AG08395 (cell line): ENCODE results near the gene PIWIL4.
"Not testable (repeated sequence)": the region's sequence is repeated elsewhere in the genome, so short reads cannot be mapped to it uniquely, and the experiment has no call there.

Source experiments
- DNase-seq: peaks from one replicate; pipeline ENCODE4 v3.0.0; 2012; ENCODE audit warnings: mixed read lengths, low spot score

The PIWIL4 gene

DNA sequence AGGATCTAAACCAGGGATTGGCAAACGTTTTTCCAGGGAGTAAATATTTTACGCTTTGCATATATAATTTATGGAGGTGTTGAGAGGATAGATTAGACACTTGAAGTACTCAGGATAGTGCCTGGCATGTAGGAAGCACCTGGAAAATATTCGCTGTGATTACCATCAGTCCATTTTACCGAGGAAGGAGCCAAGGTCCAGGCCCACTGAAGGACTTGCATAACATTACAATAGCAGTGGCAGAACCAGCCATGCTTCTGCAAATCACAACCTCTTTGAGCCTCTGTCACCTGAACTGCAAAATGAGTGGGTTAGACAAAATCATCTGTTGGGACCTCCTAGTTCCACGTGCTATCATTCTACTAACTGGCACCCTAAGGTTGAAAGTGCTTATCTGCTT is 18.0 kb upstream of the PIWIL4 start:
- no peak for DNase-seq

- no peak for DNase-seq
These were observed 16.7 kb upstream of the PIWIL4 start for GRCh38 chr11:94550513-94550912.

GRCh38 chr11:94553938-94554337 is 13.2 kb upstream of the PIWIL4 start:
- no peak for DNase-seq

DNA sequence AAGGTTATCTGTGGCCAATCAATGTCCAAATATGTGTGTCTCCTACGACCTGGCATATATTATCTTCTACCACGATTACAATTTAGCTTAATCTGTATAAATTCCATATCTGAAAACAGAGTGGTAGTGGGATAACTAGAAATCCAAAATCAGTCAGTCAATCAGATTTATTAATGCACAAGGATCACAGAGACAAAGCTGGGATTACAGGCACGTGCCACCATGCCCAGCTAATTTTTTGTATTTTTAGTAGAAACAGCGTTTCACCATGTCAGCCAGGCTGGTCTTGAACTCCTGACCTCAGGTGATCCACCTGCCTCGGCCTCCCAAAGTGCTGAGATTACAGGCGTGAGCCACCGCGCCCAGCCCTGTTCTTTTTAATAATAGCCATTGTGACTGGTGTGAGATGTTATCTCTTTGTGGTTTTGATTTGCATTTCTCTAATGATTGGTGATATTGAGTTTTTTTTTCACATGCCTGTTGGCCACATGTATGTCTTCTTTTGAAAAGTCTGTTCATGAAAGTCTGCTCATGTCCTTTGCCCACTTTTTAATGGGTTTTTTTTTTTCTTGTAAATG is 11.3 kb upstream of the PIWIL4 start:
- not testable (repeated sequence) for DNase-seq

DNA sequence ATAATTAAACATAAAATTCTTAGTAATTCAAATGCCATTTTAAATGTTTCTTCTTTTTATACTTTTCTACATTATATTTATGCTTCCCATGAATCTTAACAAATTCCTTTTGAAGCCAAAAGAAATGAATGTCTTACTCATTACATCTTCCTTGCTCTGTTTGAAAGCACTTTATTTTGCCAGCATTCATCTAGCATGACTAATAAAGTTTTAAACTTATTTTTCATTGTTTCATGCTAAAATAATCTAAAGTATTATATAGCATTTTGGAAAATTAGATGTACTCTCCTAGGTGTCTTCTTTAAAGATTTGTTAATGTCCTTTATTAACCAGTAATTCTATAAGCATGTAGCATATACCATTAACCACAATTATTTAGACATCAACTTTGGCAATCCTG is 9.7 kb upstream of the PIWIL4 start:
- DNase-seq = peak; percentile 37

DNA sequence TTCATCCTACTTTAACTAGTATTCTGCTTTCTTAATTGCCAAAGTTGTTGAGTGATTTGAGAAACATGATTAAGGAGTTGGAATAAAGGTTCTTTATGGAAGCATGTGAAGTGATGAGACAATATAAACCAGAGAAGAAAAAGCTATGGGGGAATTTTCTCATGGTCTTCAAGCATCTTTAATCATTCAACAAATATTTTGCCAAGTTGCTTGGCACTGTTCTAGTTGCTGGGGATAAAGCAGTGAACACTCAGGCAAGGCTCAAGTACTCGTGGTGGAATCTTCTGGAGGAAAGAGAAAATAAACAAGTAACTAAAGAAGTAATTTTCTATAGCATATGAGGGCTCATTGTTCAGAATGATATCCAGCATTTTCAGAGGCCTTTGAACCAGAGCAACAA is 9.2 kb upstream of the PIWIL4 start:
- DNase-seq = peak; percentile 25

DNA sequence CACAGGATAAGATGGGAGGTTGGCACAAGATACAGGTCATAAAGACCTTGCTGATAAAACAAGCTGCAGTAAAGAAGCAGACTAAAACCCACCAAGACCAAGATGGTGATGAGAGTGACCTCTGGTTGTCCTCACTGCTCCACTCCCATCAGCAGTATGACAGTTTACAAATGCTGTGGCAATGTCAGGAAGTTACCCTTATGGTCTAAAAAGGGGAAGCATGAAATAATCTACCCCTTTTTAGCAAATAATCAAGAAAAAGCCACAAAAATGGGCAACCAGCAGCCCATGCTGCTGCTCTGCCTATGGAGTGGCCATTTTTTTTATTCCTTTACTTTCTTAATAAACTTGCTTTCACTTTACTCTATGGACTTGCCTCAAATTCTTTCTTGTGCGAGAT is 8.7 kb upstream of the PIWIL4 start:
- DNase-seq = no peak

GRCh38 chr11:94558932-94559331 is 8.2 kb upstream of the PIWIL4 start:
- no peak for DNase-seq

- no peak for DNase-seq
These were observed 7.8 kb upstream of the PIWIL4 start for GRCh38 chr11:94559361-94559760.

GRCh38 chr11:94560834-94561233 is 6.3 kb upstream of the PIWIL4 start:
- no peak for DNase-seq

GRCh38 chr11:94563176-94563847 is 3.9 kb upstream of the PIWIL4 start:
- peak; percentile 92 for DNase-seq

- DNase-seq = no peak
These were observed 3.2 kb upstream of the PIWIL4 start for GRCh38 chr11:94563848-94564467.

- DNase-seq = no peak
These were observed 1.0 kb downstream of the PIWIL4 start for GRCh38 chr11:94568200-94568599.

GRCh38 chr11:94568717-94569116 is 1.5 kb downstream of the PIWIL4 start:
- no peak for DNase-seq

DNA sequence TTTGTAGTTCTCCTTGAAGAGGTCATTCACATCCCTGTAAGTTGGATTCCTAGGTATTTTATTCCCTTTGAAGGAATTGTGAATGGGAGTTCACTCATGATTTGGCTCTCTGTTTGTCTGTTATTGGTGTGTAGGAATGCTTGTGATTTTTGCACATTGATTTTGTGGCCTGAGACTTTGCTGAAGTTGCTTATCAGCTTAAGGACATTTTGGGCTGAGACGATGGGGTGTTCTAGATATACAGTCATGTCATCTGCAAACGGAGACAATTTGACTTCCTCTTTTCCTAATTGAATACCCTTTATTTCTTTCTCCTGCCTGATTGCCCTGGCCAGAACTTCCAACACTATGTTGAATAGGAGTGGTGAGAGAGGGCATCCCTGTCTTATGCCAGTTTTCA is 5.8 kb downstream of the PIWIL4 start:
- DNase-seq = not testable (repeated sequence)

DNA sequence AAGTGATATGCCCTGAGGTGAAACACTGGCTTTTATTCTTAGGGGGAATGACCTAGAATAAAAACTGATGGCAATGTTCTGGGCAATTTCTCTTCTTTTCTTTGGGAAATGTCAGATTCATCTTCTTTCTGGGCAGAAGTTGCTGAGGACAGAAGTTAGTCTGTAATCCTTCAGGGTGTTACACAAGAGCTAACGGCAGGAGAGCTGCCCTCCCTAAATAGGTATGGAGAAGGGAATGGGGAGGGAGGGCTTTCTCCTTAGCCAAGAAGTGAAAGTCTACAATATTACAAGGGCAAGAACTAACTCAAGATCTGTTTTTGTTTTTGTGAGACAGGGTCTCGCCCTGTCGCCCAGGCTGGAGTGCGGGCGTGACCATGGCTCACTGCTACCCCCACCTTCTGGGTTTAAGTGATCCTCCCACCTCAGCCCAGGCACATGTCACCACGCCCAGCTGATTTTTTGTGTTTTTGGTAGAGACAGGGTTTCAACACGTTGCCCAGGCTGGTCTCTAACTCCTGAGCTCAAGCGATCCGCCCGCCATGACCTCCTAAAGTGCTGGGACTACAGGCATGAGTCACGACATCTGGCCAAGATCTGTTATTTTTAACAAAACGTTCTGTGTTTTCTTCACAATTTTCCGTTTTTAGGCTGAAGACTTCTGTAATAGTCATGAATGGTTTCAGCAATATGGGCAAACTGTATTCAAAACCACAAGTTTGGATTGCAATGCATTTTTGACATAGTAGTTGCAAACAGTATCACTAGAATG is 7.2 kb downstream of the PIWIL4 start:
- peak; percentile 56 for DNase-seq

GRCh38 chr11:94576306-94576705 is 9.1 kb downstream of the PIWIL4 start:
- no peak for DNase-seq

- no peak for DNase-seq
These were observed 10.7 kb downstream of the PIWIL4 start for GRCh38 chr11:94577841-94578240.

DNA sequence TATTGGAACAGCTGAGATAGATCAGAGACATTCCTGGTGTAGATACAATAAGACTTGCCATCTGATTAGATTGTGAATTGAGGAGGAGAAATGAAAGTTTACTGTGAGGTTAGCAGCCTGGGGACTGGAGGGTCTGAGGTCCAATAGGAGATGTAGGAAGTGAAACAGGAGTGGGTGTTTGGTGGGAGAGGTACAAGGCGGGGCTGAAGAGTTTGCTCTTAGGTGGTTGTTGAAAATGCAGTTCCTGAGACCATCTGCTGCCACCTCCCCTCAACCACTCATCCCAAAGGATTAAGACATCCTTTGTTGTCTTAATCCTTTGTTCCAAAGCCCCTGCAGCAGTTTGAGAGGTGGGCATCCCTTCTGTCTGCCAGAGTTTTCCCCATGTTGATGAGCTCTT is 14.8 kb downstream of the PIWIL4 start:
- DNase-seq = no peak

GRCh38 chr11:94583213-94583865 is 16.2 kb downstream of the PIWIL4 start:
- DNase-seq = no peak

- DNase-seq = no peak
These were observed 16.8 kb downstream of the PIWIL4 start for GRCh38 chr11:94583866-94584500.

DNA sequence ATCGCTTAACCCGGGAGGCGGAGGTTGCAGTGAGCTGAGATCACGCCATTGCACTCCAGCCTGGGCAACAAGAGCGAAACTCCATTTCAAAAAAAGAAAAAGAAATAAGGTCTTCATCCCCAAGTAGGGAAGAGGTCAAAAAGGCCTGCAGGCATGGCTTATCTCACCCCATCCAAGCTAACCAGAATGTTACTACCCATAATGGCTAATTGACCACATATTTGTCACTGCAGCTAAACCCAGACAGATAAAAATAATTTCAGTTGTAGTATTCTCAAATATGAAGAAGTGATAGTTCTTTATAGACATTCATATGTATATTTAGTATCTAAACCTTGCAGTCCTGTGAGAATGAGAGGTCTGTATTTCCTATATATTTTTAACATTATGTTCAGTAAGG is 17.8 kb downstream of the PIWIL4 start:
- DNase-seq = no peak
